Common myeloid progenitor, CD34-positive (primary cell): ENCODE results near the gene AP3B1. TPM values are rescaled to one million over a fixed set of nuclear protein-coding genes. Genes with fewer than 3 reads are reported as not detected.

ENCODE experiments used
- CTCF ChIA-PET: fragments of 350-600 bp; sonication (Branson Sonifier 250); formaldehyde crosslinking; loops from one replicate; lab custom pipeline; 2021; ENCODE audit warnings: antibody characterized with exemption; lab: Charles Lee
- POLR2A ChIA-PET: fragments of 350-600 bp; sonication (Branson Sonifier 250); formaldehyde crosslinking; loops from one replicate; lab custom pipeline; 2021; ENCODE audit warnings: antibody characterized with exemption; lab: Charles Lee
- DNase-seq, 3 donors: peaks; one replicate each; pipeline versions ENCODE4 v3.0.0 to v3.0.0-alpha.2; 2013
- H3K27ac ChIP-seq, 2 experiments: 1 replicate in 1 of 2; 2 replicates in 1 of 2; pipeline ENCODE4 v1.7.0; 2013; ENCODE audit warnings: inconsistent platforms in 2 of 2, low read length in 2 of 2, mild to moderate bottlenecking in 2 of 2, low read depth in 1 of 2, moderate library complexity in 1 of 2; ENCODE audit not compliant: severe bottlenecking in 2 of 2, insufficient read depth in 1 of 2, poor library complexity in 1 of 2
- H3K27me3 ChIP-seq, 5 experiments: replicated peaks in 2 of 5; 1 replicate in 3 of 5; 2 replicates in 2 of 5; pipeline versions ENCODE4 v1.6.1 to v1.7.0; 2013; ENCODE audit warnings: low read length in 4 of 5, mild to moderate bottlenecking in 2 of 5, moderate library complexity in 2 of 5, inconsistent platforms in 1 of 5; ENCODE audit not compliant: insufficient read depth in 5 of 5, control insufficient read depth in 4 of 5
- H3K36me3 ChIP-seq, 4 experiments: 1 replicate in 2 of 4; 2 replicates in 2 of 4; pipeline versions ENCODE4 v1.6.1 to v1.7.0; 2013; ENCODE audit warnings: low read length in 3 of 4, control low read depth in 1 of 4, mild to moderate bottlenecking in 1 of 4; ENCODE audit not compliant: control insufficient read depth in 4 of 4, insufficient read depth in 4 of 4
- H3K4me1 ChIP-seq, 4 experiments: 1 replicate in 3 of 4; 2 replicates in 1 of 4; pipeline versions ENCODE4 v1.6.1 to v1.7.1; 2013; ENCODE audit warnings: low read length in 3 of 4, mild to moderate bottlenecking in 3 of 4, control low read depth in 1 of 4, inconsistent platforms in 1 of 4, moderate library complexity in 1 of 4; ENCODE audit not compliant: control insufficient read depth in 4 of 4, insufficient read depth in 4 of 4; ENCODE audit errors: control extremely low read depth in 1 of 4
- H3K4me3 ChIP-seq, 7 experiments: 1 replicate in 4 of 7; 2 replicates in 3 of 7; pipeline versions ENCODE4 v1.5.1 to v1.7.0; 2013; ENCODE audit warnings: mild to moderate bottlenecking in 7 of 7, low read length in 6 of 7, moderate library complexity in 6 of 7, inconsistent platforms in 2 of 7, low read depth in 2 of 7, control low read depth in 1 of 7; ENCODE audit not compliant: insufficient read depth in 4 of 7, control insufficient read depth in 1 of 7; ENCODE audit errors: extremely low read depth in 1 of 7
- H3K9me3 ChIP-seq, 5 experiments: 1 replicate in 4 of 5; 2 replicates in 1 of 5; pipeline versions ENCODE4 v1.6.1 to v1.7.1; 2013; ENCODE audit warnings: low read length in 4 of 5, mild to moderate bottlenecking in 2 of 5, inconsistent platforms in 1 of 5, low read depth in 1 of 5, moderate library complexity in 1 of 5; ENCODE audit not compliant: control insufficient read depth in 4 of 5, insufficient read depth in 2 of 5; ENCODE audit errors: control extremely low read depth in 1 of 5
- whole genome bisulfite sequencing: methylation state at CpG from one replicate; pipeline ENCODE4 v1.1.5; 2013; ENCODE audit not compliant: insufficient coverage; 5-methylcytosine and 5-hydroxymethylcytosine counted together
- polyA plus RNA-seq: library from polyadenylated mRNA; unstranded; fragments of 120-200 nt; gene quantifications from one replicate; pipeline ENCODE4 v1.2.1, GENCODE V29; 2013

Gene AP3B1, protein sequence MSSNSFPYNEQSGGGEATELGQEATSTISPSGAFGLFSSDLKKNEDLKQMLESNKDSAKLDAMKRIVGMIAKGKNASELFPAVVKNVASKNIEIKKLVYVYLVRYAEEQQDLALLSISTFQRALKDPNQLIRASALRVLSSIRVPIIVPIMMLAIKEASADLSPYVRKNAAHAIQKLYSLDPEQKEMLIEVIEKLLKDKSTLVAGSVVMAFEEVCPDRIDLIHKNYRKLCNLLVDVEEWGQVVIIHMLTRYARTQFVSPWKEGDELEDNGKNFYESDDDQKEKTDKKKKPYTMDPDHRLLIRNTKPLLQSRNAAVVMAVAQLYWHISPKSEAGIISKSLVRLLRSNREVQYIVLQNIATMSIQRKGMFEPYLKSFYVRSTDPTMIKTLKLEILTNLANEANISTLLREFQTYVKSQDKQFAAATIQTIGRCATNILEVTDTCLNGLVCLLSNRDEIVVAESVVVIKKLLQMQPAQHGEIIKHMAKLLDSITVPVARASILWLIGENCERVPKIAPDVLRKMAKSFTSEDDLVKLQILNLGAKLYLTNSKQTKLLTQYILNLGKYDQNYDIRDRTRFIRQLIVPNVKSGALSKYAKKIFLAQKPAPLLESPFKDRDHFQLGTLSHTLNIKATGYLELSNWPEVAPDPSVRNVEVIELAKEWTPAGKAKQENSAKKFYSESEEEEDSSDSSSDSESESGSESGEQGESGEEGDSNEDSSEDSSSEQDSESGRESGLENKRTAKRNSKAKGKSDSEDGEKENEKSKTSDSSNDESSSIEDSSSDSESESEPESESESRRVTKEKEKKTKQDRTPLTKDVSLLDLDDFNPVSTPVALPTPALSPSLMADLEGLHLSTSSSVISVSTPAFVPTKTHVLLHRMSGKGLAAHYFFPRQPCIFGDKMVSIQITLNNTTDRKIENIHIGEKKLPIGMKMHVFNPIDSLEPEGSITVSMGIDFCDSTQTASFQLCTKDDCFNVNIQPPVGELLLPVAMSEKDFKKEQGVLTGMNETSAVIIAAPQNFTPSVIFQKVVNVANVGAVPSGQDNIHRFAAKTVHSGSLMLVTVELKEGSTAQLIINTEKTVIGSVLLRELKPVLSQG
- polyA plus RNA-seq = 37.8 TPM

DNA sequence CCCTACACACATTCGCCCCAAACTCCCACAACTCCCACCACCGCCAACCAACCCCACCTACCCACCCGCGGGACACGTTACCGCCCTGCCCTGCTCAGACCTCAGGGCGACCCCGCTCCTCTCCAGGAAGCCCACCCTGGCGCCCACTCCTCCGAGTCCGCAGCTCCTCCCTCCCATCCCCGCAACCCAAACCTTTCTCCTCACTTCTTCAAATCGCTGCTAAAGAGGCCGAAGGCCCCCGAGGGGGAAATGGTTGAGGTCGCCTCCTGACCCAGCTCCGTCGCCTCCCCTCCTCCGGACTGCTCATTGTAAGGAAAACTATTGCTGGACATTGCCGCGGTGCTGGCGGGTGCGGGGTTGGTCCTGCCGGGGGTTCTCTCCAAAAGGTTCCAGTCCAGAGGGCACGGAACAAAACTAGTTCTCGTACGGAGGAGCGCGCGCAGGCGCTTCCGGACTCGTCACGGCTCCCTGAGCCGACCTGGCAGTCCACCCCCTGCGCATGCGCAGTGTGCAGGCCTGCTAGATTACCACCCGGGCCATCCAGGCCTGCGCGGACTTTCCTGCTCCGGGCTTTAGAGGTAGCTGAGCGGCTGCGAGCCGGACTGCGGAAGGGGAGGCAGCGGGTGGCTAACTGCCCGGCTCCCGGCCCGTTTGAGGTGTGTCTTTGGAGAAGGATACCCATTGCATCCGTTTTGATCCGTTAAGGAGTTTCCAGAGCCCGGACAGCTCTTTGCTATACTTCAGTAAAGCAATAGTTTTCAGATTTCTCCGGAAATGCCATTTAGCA, at the start of gene AP3B1:
TSS of gene AP3B1 (minus strand) at position 451 of the 787 bp plus-strand sequence. CDS start at position 332, 119 bp downstream.
- Histone ChIP-seq H3K4me1 (peaks cover 8 to 20% (median 10%) of the 10 kb centered on the region in 4 experiments), H3K4me3 (peak within 1 kb of the TSS; percentile 85 to 100 (median 92)), H3K9me3 (no peaks in the 10 kb centered on the region), H3K27ac (peak within 1 kb of the TSS; percentile 78 to 92), H3K27me3 (no peaks in the 10 kb centered on the region), H3K36me3 (no peaks in the 10 kb centered on the region)
- WGBS = 0% methylated on average over 50 of the region's 53 CpGs
- ChIA-PET CTCF (interaction anchor here (1.9 to 4.4 kb wide), 4 partner anchors 10 to 66 kb away, joined by 6 to 16 read pairs (median 7); partner anchors contain the start of gene SCAMP1), POLR2A (interaction anchor here (0.6 to 3.2 kb wide), 2 partner anchors 66 to 156 kb away, joined by 3 to 18 read pairs; partner anchors contain the start of gene SCAMP1)
- peak; percentile 98 to 99 (median 99) for DNase-seq

DNA sequence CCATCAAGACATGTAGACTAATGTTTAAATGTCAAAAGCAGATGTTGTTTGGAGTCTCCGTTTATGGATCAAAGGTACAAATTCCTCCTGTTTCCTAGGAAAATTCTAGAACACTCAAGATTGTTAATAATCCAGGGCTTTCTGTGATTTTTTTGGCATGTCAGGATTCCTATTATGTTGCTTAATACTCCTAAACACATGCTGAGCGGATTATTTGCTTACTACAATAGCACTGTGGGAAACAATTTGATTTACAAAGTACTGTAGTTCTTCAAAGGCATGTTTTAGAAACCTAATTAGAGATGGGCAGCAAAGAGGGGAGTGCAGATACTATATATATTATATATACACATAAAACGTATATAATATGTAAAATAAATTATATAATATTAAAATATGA, 46.9 kb upstream of the AP3B1 start:
- Histone ChIP-seq H3K36me3 (no peaks in the 10 kb centered on the region), H3K9me3 (peaks cover 0 to 15% (median 6%) of the 10 kb centered on the region in 5 experiments), H3K27me3 (no peaks in the 10 kb centered on the region), H3K27ac (no peak overlapping the region), H3K4me3 (no peak overlapping the region), H3K4me1 (peaks cover 0 to 5% (median 0%) of the 10 kb centered on the region in 4 experiments)
- CTCF ChIA-PET = no interaction called here
- POLR2A ChIA-PET = no interaction called here
- DNase-seq = no peak
- WGBS = no CpG with 5 or more reads among the region's 3 CpGs

DNA sequence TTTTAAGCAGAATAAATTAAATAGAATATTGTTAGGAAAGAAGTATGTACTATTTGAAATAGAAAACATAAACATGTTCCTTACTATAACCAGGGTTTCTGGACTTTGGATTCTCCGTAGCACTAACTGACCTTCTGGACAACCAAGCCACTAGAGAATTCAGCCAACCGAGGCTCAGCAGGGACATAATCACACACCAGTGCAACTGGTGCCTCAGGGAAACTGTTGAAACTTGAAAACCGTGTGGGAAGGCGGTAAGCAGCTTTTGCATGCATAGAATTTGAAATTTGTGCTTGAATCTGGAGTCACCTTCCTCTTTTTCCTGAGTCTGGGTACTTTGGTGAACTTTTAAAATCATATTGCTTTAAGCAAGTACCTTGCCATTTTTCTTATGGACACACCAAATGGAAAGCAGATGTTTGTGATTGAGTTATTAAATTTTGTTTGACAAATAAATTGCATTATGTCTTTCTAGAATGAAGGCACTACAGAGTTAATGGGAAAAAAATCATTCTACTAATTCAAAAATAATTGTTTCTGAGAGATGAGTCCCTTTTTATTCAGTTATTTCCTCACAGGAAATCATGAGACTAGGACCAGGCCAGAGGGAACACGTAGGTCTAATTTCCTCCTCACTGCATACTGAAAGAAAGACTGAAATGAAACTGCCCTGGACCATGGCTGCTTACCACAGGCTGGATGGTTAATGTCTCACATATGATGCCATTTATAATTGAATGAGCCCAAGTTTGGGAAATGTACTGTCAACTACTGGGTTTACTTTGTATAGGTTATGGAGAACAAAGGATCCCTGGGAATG, 45.3 kb upstream of the AP3B1 start:
- Histone ChIP-seq H3K36me3 (no peaks in the 10 kb centered on the region), H3K27ac (no peak overlapping the region), H3K4me3 (no peak overlapping the region), H3K9me3 (peaks cover 0 to 15% (median 6%) of the 10 kb centered on the region in 5 experiments), H3K27me3 (no peaks in the 10 kb centered on the region), H3K4me1 (peaks cover 0 to 5% (median 0%) of the 10 kb centered on the region in 4 experiments)
- 83% methylated on average over 5 of the region's 5 CpGs for WGBS
- POLR2A ChIA-PET = no interaction called here
- DNase-seq = no peak
- CTCF ChIA-PET = no interaction called here

DNA sequence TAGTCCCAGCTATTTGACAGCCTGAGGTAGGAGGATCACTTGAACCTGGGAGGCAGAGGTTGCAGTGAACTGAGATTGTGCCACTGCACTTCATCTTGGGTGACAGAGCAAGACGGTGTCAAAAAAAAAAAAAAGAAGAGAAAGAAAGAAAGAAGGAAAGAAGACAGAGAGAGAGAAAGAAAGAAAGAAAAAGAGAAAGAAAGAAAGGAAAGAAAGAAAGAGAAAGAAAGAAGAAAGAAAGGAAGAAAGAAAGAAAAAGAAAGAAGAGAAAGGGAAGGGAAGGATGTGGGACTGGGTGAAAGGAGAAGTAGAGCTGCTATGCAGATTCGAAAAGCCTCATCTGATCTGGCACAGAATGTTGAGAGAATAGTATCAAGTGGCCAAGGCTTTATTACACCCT, 42.2 kb upstream of the AP3B1 start:
- Histone ChIP-seq H3K27ac (no peak overlapping the region), H3K9me3 (peaks cover 0 to 15% (median 6%) of the 10 kb centered on the region in 5 experiments), H3K4me1 (peaks cover 0 to 5% (median 0%) of the 10 kb centered on the region in 4 experiments), H3K4me3 (no peak overlapping the region), H3K36me3 (no peaks in the 10 kb centered on the region), H3K27me3 (no peaks in the 10 kb centered on the region)
- WGBS = 100% methylated on average over 1 of the region's 2 CpGs
- ChIA-PET POLR2A (no interaction called here), CTCF (no interaction called here)
- no peak for DNase-seq

DNA sequence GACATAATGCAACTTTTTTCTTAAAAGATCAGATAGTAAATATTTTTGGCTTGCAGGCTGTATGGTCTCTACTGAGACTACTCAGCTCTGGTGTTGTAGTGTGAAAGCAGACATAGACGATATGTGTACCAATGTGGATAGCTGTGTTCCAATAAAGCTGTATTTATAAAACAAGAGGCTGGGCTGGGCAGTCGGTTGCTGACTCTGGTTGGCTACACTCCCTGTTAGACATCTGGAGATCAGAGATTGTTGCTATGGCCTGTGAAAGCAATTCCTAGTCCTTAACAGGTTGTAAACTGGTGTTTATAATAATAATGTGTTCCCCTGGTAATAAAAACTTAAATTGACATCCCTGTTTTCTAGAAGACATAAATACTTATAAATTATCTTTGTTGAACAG, 41.5 kb upstream of the AP3B1 start:
- peak in 1 of 3 donors; percentile 14 for DNase-seq
- Histone ChIP-seq H3K4me1 (peaks cover 0 to 5% (median 0%) of the 10 kb centered on the region in 4 experiments), H3K36me3 (no peaks in the 10 kb centered on the region), H3K27ac (no peak overlapping the region), H3K9me3 (peaks cover 0 to 15% (median 6%) of the 10 kb centered on the region in 5 experiments), H3K27me3 (no peaks in the 10 kb centered on the region), H3K4me3 (no peak overlapping the region)
- POLR2A ChIA-PET = no interaction called here
- CTCF ChIA-PET = interaction anchor here (1.1 to 1.4 kb wide), 2 partner anchors 23 to 38 kb away, joined by 3 read pairs; no protein-coding TSS in a partner anchor
- WGBS = 93% methylated on average over 2 of the region's 2 CpGs
